Lung (tissue), 12 donors: ENCODE measurements around the gene SLC12A7. TPM values are rescaled to one million over a fixed set of nuclear protein-coding genes. Genes with fewer than 3 reads are reported as not detected.
A peak's percentile ranks its signal among the peaks of the same experiment; 100 is the strongest.

Experiments
- ATAC-seq: fragments of 200-7000 bp; cut with Tn5 transposase; one replicate; pipeline ENCODE4 v1.9.1; 2020; ENCODE audit warnings: moderate number of reproducible peaks; ENCODE audit not compliant: insufficient read depth, low FRiP score
- DNase-seq, 3 donors: peaks; one replicate each; pipeline ENCODE4 v3.0.0-alpha.2; 2013 to 2017
- H3K27ac ChIP-seq, 2 donors: one replicate each; pipeline ENCODE4 v1.5.1; 2013; ENCODE audit warnings: mild to moderate bottlenecking in 2 of 2, moderate library complexity in 2 of 2, control low read depth in 1 of 2, inconsistent platforms in 1 of 2, low read depth in 1 of 2, low read length in 1 of 2
- H3K27me3 ChIP-seq, 3 donors: one replicate each; pipeline ENCODE4 v1.5.1; 2013; ENCODE audit warnings: low read length in 2 of 3; ENCODE audit not compliant: control insufficient read depth in 3 of 3, insufficient read depth in 3 of 3
- H3K36me3 ChIP-seq, 4 donors: one replicate each; pipeline ENCODE4 v1.5.1; 2013; ENCODE audit warnings: low read length in 4 of 4, mild to moderate bottlenecking in 1 of 4, moderate library complexity in 1 of 4; ENCODE audit not compliant: control insufficient read depth in 4 of 4, insufficient read depth in 4 of 4
- H3K4me1 ChIP-seq, 5 donors: one replicate each; pipeline ENCODE4 v1.5.1; 2013; ENCODE audit warnings: low read length in 5 of 5, mild to moderate bottlenecking in 2 of 5, moderate library complexity in 1 of 5; ENCODE audit not compliant: control insufficient read depth in 5 of 5, insufficient read depth in 5 of 5
- H3K4me3 ChIP-seq: one replicate; pipeline ENCODE4 v1.5.1; 2013; ENCODE audit warnings: mild to moderate bottlenecking, control low read depth, moderate library complexity
- H3K9ac ChIP-seq, 2 donors: one replicate each; pipeline ENCODE4 v1.5.1; 2013; ENCODE audit warnings: low read length in 2 of 2, control low read depth in 1 of 2; ENCODE audit not compliant: insufficient read depth in 1 of 2
- H3K9me3 ChIP-seq, 4 donors: one replicate each; pipeline ENCODE4 v1.5.1; 2013; ENCODE audit warnings: low read length in 3 of 4, mild to moderate bottlenecking in 1 of 4, moderate library complexity in 1 of 4; ENCODE audit not compliant: control insufficient read depth in 4 of 4, insufficient read depth in 3 of 4
- CTCF ChIP-seq: IDR thresholded peaks from 2 replicates; pipeline ENCODE4 v1.5.1; 2012; ENCODE audit warnings: mild to moderate bottlenecking; ENCODE audit errors: control extremely low read depth, extremely low read depth
- WGBS, 2 donors: extraction: QIAGEN DNeasy Blood & Tissue Kit; methylation state at CpG; one replicate each; pipeline ENCODE4 v1.1.7; 2013; 5-methylcytosine and 5-hydroxymethylcytosine counted together
- polyA plus RNA-seq, 2 donors: library from polyadenylated mRNA; stranded (reverse); fragments of 200-250 nt; gene quantifications; one replicate each; pipeline ENCODE4 v1.2.1, GENCODE V29; 2013
- total RNA-seq, 2 donors: library from RNA; depleted of rRNA in 1 of 2; stranded (reverse); fragments of >200 nt in 1 of 2; gene quantifications; one replicate each; pipeline ENCODE4 v1.2.1, GENCODE V29; 2014 to 2021
- donor health status: control.
- donor health status: control.
- donor health status: Bipolar disorder and iron deficiency.
- donor health status: healthy.
- donor health status: DM: yes; HTN: yes; CAD: no.

SLC12A7 gene
- total and polyA plus RNA-seq, 4 donors = 14.8 to 50.4 (median 39.8) TPM

GRCh38 chr5:1140171-1140817, 28.4 kb upstream of the SLC12A7 start:
- H3K9ac ChIP-seq = no peak overlapping the region
- no peaks in the 10 kb centered on the region for H3K36me3 ChIP-seq
- ATAC-seq (peak; percentile 84), DNase-seq (peak; percentile 53 to 67 (median 60))
- WGBS, 2 donors = 26 to 36% methylated on average over 23 of the region's 23 CpGs
- H3K9me3 ChIP-seq = no peaks in the 10 kb centered on the region
- H3K27ac ChIP-seq = no peak overlapping the region
- peaks cover 0 to 11% (median 0%) of the 10 kb centered on the region in 5 donors for H3K4me1 ChIP-seq
- TF ChIP-seq CTCF = peak; percentile 57
- H3K27me3 ChIP-seq = no peaks in the 10 kb centered on the region
- H3K4me3 ChIP-seq = no peak overlapping the region

GRCh38 chr5:1139331-1140170, 27.7 kb upstream of the SLC12A7 start:
- H3K4me3 ChIP-seq = no peak overlapping the region
- no peak for DNase-seq

DNA sequence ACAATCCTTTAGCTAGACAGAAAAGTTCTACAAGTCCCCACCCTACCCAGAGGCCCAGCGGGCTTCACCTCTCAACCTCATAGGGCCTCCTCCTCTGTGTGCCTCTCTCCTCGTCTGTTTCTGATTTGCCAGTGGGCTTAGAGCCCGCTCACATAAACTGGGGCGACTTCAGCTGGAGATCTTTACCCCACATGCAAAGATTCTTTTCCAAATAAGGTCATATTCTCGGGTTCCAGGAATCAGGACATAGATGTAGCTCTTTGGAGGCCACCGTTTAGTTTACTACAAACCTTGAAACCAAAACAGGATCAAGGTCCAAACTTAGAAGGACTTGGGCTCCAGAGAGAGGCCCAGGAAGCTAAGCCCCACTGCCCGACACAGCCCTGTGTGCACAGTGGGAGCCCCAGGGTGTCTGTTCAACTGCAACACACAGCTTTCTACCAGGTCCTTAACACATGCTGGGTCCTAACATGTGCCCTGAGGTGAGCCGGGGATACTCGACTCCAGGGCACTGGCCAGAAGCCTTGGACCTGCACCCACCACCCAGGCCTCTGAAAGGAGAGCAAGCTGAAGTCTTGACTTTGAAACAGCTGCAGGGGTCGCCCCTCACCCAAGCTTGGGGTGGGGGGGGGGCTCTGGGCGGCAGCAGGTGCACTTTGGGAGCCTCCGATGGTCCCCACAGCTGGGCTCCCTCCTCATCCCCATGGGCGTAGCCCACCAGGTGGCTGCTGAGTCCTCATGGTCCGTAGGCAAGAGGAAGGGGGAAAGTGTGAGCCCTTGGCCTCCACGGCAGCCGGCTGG, 26.8 kb upstream of the SLC12A7 start:
- no peak for DNase-seq

More at GRCh38 chr5:1139331-1140170, 27.7 kb upstream of the SLC12A7 start:
- Histone ChIP-seq H3K9ac (no peak overlapping the region), H3K36me3 (no peaks in the 10 kb centered on the region), H3K27ac (no peak overlapping the region), H3K9me3 (no peaks in the 10 kb centered on the region), H3K27me3 (no peaks in the 10 kb centered on the region), H3K4me1 (peaks cover 0 to 7% (median 0%) of the 10 kb centered on the region in 5 donors)
- WGBS, 2 donors = 89 to 91% methylated on average over 37 of the region's 37 CpGs
- ATAC-seq = no peak
- no peak for TF ChIP-seq CTCF

More for the DNA sequence above, 26.8 kb upstream of the SLC12A7 start:
- no peak for TF ChIP-seq CTCF
- ATAC-seq = no peak
- Histone ChIP-seq H3K4me3 (no peak overlapping the region), H3K9ac (no peak overlapping the region), H3K27me3 (no peaks in the 10 kb centered on the region), H3K4me1 (peaks cover 0 to 2% (median 0%) of the 10 kb centered on the region in 5 donors), H3K27ac (no peak overlapping the region), H3K9me3 (no peaks in the 10 kb centered on the region), H3K36me3 (no peaks in the 10 kb centered on the region)
- WGBS, 2 donors = 92 to 94% methylated on average over 16 of the region's 16 CpGs
